Left ventricle myocardium inferior (tissue), 1 donor: ENCODE results near the gene C6orf62. TPM values are rescaled to one million over a fixed set of nuclear protein-coding genes. Genes with fewer than 3 reads are reported as not detected.

ENCODE experiments used
- DNase-seq: peaks from one replicate; pipeline ENCODE4 v3.0.0-alpha.2; 2020
- H3K27ac ChIP-seq: fragments of 200-600 bp; replicated peaks from 2 replicates; pipeline ENCODE4 v1.8.0; 2021
- H3K27me3 ChIP-seq: fragments of 200-600 bp; 2 replicates; pipeline ENCODE4 v1.8.0; 2021; ENCODE audit warnings: low read depth
- H3K36me3 ChIP-seq: fragments of 200-600 bp; 2 replicates; pipeline ENCODE4 v1.8.0; 2021
- H3K4me1 ChIP-seq: fragments of 200-600 bp; 2 replicates; pipeline ENCODE4 v1.8.0; 2021
- H3K4me3 ChIP-seq: fragments of 200-600 bp; 2 replicates; pipeline ENCODE4 v1.8.0; 2021; ENCODE audit warnings: mild to moderate bottlenecking, moderate library complexity
- H3K9me3 ChIP-seq: fragments of 200-600 bp; replicated peaks from 2 replicates; pipeline ENCODE4 v1.8.0; 2021
- CTCF ChIP-seq: fragments of 200-600 bp; IDR thresholded peaks from 2 replicates; pipeline ENCODE4 v1.8.0; 2021; ENCODE audit warnings: antibody characterized with exemption, mild to moderate bottlenecking, borderline replicate concordance
- intact Hi-C: fragments of 100-400 bp; cut with micrococcal nuclease; formaldehyde crosslinking; loops from one replicate; pipeline ENCODE4 v1.11.0; 2022
- total RNA-seq: library from RNA; stranded (reverse); fragmentation: NEBNext Ultra II Directional; extraction: Animal tissue kit (Norgen Biotek cat#: 25700); gene quantifications from one replicate; pipeline ENCODE4 v1.2.1, GENCODE V29; 2021
- donor health status: DM: no; HTN: yes; CAD: no; lungs with severe emphysema.

C6orf62 gene
- total RNA-seq, 1 donor from 2014 or later = 40.4 TPM

GRCh38 chr6:24692848-24693592, 25.9 kb downstream of the C6orf62 start:
- no peak for TF ChIP-seq CTCF
- H3K9me3 ChIP-seq = no peaks in the 10 kb centered on the region
- H3K27me3 ChIP-seq = no peaks in the 10 kb centered on the region
- no peak overlapping the region for H3K4me3 ChIP-seq
- peaks cover 32% of the 10 kb centered on the region for H3K4me1 ChIP-seq
- no peaks in the 10 kb centered on the region for H3K36me3 ChIP-seq
- no peak for DNase-seq
- H3K27ac ChIP-seq = no peak overlapping the region
- intact Hi-C loops = loop anchor here (5.0 kb wide), 1 partner anchor 111 kb away; no protein-coding TSS in a partner anchor

- Histone ChIP-seq H3K36me3 (peaks cover 3% of the 10 kb centered on the region), H3K4me3 (no peak overlapping the region), H3K4me1 (peaks cover 32% of the 10 kb centered on the region), H3K9me3 (no peaks in the 10 kb centered on the region), H3K27ac (no peak overlapping the region), H3K27me3 (no peaks in the 10 kb centered on the region)
- intact Hi-C loops = loop anchor here (5.0 kb wide), 1 partner anchor 110 kb away; no protein-coding TSS in a partner anchor
- no peak for DNase-seq
- no peak for TF ChIP-seq CTCF
Observed at GRCh38 chr6:24692415-24692814, 26.5 kb downstream of the C6orf62 start.

- no peak for DNase-seq
- Histone ChIP-seq H3K27me3 (no peaks in the 10 kb centered on the region), H3K9me3 (no peaks in the 10 kb centered on the region), H3K4me3 (no peak overlapping the region), H3K4me1 (peaks cover 32% of the 10 kb centered on the region), H3K27ac (peak overlapping the region; percentile 13), H3K36me3 (peaks cover 3% of the 10 kb centered on the region)
- TF ChIP-seq CTCF = no peak
- intact Hi-C loops = loop anchor here (5.0 kb wide), 1 partner anchor 110 kb away; no protein-coding TSS in a partner anchor
Observed at GRCh38 chr6:24692003-24692402, 27.0 kb downstream of the C6orf62 start.

GRCh38 chr6:24691550-24691949, 27.4 kb downstream of the C6orf62 start:
- Histone ChIP-seq H3K27me3 (no peaks in the 10 kb centered on the region), H3K9me3 (no peaks in the 10 kb centered on the region), H3K36me3 (peaks cover 3% of the 10 kb centered on the region), H3K27ac (peak overlapping the region; percentile 13), H3K4me3 (no peak overlapping the region), H3K4me1 (peaks cover 32% of the 10 kb centered on the region)
- intact Hi-C loops = loop anchor here (5.0 kb wide), 1 partner anchor 109 kb away; no protein-coding TSS in a partner anchor
- no peak for TF ChIP-seq CTCF
- no peak for DNase-seq

- Histone ChIP-seq H3K4me3 (no peak overlapping the region), H3K27ac (no peak overlapping the region), H3K27me3 (no peaks in the 10 kb centered on the region), H3K4me1 (peaks cover 32% of the 10 kb centered on the region), H3K36me3 (peaks cover 3% of the 10 kb centered on the region), H3K9me3 (no peaks in the 10 kb centered on the region)
- DNase-seq = no peak
- TF ChIP-seq CTCF = no peak
- intact Hi-C loops = loop anchor here (5.0 kb wide), 1 partner anchor 108 kb away; no protein-coding TSS in a partner anchor
Observed at GRCh38 chr6:24690593-24690992, 28.4 kb downstream of the C6orf62 start.
